GM03348 (cell line): ENCODE results near the gene PSMB11.

ENCODE experiments used
- DNase-seq: peaks from one replicate; pipeline ENCODE4 v3.0.0; 2012; ENCODE audit warnings: low spot score

Gene PSMB11

GRCh38 chr14:23060536-23061260, 18.7 kb downstream of the PSMB11 start:
- DNase-seq, result no peak

GRCh38 chr14:23062002-23062401, 20.0 kb downstream of the PSMB11 start:
- peak; percentile 82 for DNase-seq

GRCh38 chr14:23063601-23064000, 21.6 kb downstream of the PSMB11 start:
- DNase-seq, result no peak

GRCh38 chr14:23066368-23066767, 24.4 kb downstream of the PSMB11 start:
- DNase-seq, result no peak

GRCh38 chr14:23066855-23067744, 25.1 kb downstream of the PSMB11 start:
- no peak for DNase-seq

GRCh38 chr14:23067847-23068788, 26.1 kb downstream of the PSMB11 start:
- no peak for DNase-seq

GRCh38 chr14:23068789-23069412, 26.9 kb downstream of the PSMB11 start:
- DNase-seq, result peak; percentile 90

- no peak for DNase-seq
Observed at GRCh38 chr14:23069413-23069806, 27.4 kb downstream of the PSMB11 start.

GRCh38 chr14:23070262-23071129, 28.5 kb downstream of the PSMB11 start:
- no peak for DNase-seq

GRCh38 chr14:23071244-23071920, 29.4 kb downstream of the PSMB11 start:
- DNase-seq, result peak; percentile 94

- no peak for DNase-seq
Observed at GRCh38 chr14:23071921-23072539, 30.0 kb downstream of the PSMB11 start.

- DNase-seq, result no peak
Observed at GRCh38 chr14:23074906-23075305, 32.9 kb downstream of the PSMB11 start.

- DNase-seq, result no peak
Observed at GRCh38 chr14:23076785-23077408, 34.9 kb downstream of the PSMB11 start.

- no peak for DNase-seq
Observed at GRCh38 chr14:23077962-23078361, 36.0 kb downstream of the PSMB11 start.

- peak; percentile 87 for DNase-seq
Observed at GRCh38 chr14:23078692-23079116, 36.7 kb downstream of the PSMB11 start.

GRCh38 chr14:23079716-23080115, 37.7 kb downstream of the PSMB11 start:
- DNase-seq, result peak; percentile 28

- DNase-seq, result no peak
Observed at GRCh38 chr14:23080474-23080873, 38.5 kb downstream of the PSMB11 start.

- DNase-seq, result peak; percentile 20
Observed at GRCh38 chr14:23085458-23085857, 43.4 kb downstream of the PSMB11 start.

GRCh38 chr14:23086565-23086964, 44.6 kb downstream of the PSMB11 start:
- DNase-seq, result no peak
